GM19193 (cell line): ENCODE measurements around the gene KCTD13.

Source experiments
- POLR2A ChIP-seq: IDR thresholded peaks from 4 replicates; pipeline ENCODE4 v1.6.1; 2011; ENCODE audit not compliant: insufficient read depth, insufficient read length; ENCODE audit errors: extremely low read depth

KCTD13 gene

DNA sequence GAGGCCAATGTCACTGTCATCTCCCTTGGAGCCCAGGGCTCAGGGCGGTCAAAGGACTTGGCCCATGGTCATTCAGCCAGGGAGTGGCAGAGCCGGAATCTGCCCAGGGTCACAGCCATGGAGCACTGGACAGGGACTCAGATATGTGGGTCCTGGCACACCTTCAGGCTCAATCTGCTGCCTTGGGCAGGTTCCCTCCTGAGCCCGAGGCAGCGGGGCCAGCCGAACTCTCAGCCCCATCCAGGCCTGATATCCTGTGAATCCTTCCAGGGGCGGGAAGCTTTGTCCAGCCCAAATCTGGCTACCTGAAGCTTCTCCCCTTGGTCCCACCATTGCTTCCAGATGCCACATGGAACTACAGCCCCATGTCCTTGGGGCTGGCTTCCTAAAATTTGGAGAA lies 50.8 kb downstream of the KCTD13 start:
- no peak for TF ChIP-seq POLR2A

GRCh38 chr16:29873319-29873718 lies 52.7 kb downstream of the KCTD13 start:
- TF ChIP-seq POLR2A: no peak

DNA sequence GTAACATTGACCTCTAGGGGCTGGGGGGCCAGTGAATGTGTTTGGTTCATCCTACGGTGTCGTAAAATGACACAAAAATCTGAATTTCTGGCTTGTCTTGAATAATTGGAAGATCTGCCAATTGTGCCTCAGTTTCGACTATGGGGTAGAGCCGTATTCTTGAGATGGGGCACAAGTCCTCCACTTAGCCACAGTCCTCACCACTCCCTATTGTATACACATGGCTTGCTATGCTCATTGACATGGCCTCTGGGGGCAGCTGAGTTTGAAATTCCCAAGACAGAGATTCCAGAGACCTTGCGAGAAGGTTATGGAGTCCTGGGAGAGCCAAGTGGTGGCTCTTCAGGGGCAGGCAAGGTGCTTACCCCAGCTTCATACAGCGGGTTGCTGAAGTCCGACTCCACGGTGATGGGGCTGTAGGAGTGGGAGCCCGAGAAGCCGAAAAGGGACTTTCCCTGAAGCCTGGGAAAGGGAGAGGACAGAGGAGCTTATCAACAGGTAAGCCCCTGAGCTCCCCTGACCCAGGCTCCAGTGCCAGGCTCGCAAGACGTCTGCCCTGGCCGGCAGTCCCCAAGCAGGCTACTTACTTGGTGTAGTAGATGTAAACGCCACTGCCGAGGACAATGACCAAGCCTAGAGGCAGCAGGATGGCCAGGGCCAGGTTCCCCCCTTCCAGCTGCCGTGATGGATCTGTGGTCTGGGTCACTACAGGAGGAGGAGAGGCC lies 54.0 kb downstream of the KCTD13 start:
- no peak for TF ChIP-seq POLR2A

GRCh38 chr16:29868396-29869009 lies 57.5 kb downstream of the KCTD13 start:
- TF ChIP-seq POLR2A: no peak

GRCh38 chr16:29864205-29864604 lies 61.8 kb downstream of the KCTD13 start:
- TF ChIP-seq POLR2A: no peak

DNA sequence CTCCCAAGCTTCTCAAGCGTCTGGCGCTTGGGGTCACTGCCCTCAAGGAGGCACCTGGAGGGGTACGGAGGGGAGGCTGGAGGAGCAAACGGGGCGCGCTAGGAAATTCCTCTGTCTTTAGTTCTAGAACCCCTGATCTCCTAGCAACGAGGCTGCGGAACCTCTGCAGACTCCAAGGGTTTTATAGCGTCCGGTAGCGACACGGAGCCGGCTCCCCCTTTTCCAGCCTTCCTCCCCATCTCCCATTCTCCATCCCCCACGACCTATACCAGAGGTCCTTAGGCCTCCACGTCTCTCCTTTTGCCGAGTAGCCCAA lies 62.4 kb downstream of the KCTD13 start:
- TF ChIP-seq POLR2A: no peak

GRCh38 chr16:29862884-29863668 lies 63.0 kb downstream of the KCTD13 start, which contains the start of gene CDIPT:
TSS of gene CDIPT (minus strand) at chr16:29863226. CDS start at chr16:29862857, 369 bp downstream.
- TF ChIP-seq POLR2A: peak; percentile 64

GRCh38 chr16:29862383-29862883 lies 63.6 kb downstream of the KCTD13 start:
- TF ChIP-seq POLR2A: no peak

DNA sequence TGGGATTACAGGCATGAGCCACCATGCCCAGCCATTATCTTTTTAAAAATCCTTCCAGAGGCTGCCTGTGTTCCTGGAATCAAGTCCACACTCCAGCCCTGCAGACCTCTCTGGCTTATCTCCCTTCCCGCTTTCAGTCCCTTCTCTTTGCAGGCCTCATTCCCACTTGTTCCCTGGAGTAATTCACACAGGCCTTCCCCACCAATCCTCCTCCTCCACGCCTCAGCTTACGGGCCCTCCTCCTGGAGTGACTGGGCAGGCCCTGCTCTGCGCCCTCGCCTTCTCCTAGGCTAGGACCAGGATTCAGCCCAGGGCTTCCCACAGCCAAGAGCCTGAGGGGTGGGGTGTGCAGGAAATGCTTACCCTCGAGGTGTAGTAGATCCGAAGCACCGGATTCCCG lies 65.8 kb downstream of the KCTD13 start:
- no peak for TF ChIP-seq POLR2A

DNA sequence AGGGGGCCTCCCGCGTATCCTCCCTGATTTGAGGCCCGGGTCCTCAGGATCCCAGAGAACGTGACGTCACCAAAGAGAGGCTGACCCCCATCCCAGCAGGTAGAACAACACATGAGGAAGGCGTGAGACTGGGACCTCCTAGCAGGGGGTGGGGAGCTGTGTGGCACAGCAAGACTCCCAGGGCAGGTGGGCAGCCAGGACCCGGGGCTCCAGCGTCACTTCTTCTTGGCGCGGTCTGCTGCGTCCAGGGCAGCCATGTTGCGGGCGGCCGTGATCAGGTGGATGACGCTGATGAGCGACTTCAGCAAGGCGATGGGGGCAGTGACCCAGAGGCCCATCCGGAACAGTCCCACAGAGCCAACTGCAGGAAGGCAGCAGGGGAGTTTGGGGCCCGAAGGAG lies 67.1 kb downstream of the KCTD13 start:
- TF ChIP-seq POLR2A: no peak

GRCh38 chr16:29858149-29858849 lies 67.7 kb downstream of the KCTD13 start:
- TF ChIP-seq POLR2A: no peak

GRCh38 chr16:29857133-29857760 lies 68.8 kb downstream of the KCTD13 start:
- no peak for TF ChIP-seq POLR2A
